ENCODE data around the gene MSI2. TPM values are rescaled to one million over a fixed set of nuclear protein-coding genes. Genes with fewer than 3 reads are reported as not detected.

The MSI2 gene
- total RNA-seq, 3 donors from 2014 or later: 13.4 to 89.1 (median 71.1) TPM

- Histone ChIP-seq H3K27me3 (no peaks in the 10 kb centered on the region), H3K27ac (no peak overlapping the region), H3K9me3 (no peaks in the 10 kb centered on the region), H3K4me3 (no peak overlapping the region), H3K36me3 (no peaks in the 10 kb centered on the region), H3K4me1 (peaks cover 0 to 4% of the 10 kb centered on the region in 2 donors)
- TF ChIP-seq CTCF (IDR thresholded peaks at IDR 0.05) (no peak), POLR2A (IDR thresholded peaks at IDR 0.05) (no peak), POLR2AphosphoS5 (IDR thresholded peaks at IDR 0.05) (no peak)
- DNase-seq (ENCODE audit: low spot score in 2 of 2): no peak
- intact Hi-C loops (cut with DNase I; ENCODE audit: low total_unique reads): no loop called here
Observed at GRCh38 chr17:57289130-57289529, 32.8 kb downstream of the MSI2 start.

GRCh38 chr17:57289613-57290012 lies 33.3 kb downstream of the MSI2 start:
- Histone ChIP-seq H3K27ac (no peak overlapping the region), H3K36me3 (no peaks in the 10 kb centered on the region), H3K9me3 (no peaks in the 10 kb centered on the region), H3K4me1 (peaks cover 0 to 7% of the 10 kb centered on the region in 2 donors), H3K27me3 (no peaks in the 10 kb centered on the region), H3K4me3 (no peak overlapping the region)
- DNase-seq (ENCODE audit: low spot score in 2 of 2): no peak
- TF ChIP-seq CTCF (IDR thresholded peaks at IDR 0.05) (no peak), POLR2AphosphoS5 (IDR thresholded peaks at IDR 0.05) (no peak), POLR2A (IDR thresholded peaks at IDR 0.05) (no peak)
- intact Hi-C loops (cut with DNase I; ENCODE audit: low total_unique reads): no loop called here

GRCh38 chr17:57290981-57291380 lies 34.7 kb downstream of the MSI2 start:
- Histone ChIP-seq H3K27me3 (no peaks in the 10 kb centered on the region), H3K27ac (no peak overlapping the region), H3K4me1 (peaks cover 0 to 10% of the 10 kb centered on the region in 2 donors), H3K9me3 (no peaks in the 10 kb centered on the region), H3K36me3 (no peaks in the 10 kb centered on the region), H3K4me3 (no peak overlapping the region)
- DNase-seq (ENCODE audit: low spot score in 2 of 2): no peak
- TF ChIP-seq POLR2A (IDR thresholded peaks at IDR 0.05): no peak
- intact Hi-C loops (cut with DNase I; ENCODE audit: low total_unique reads): no loop called here

DNA sequence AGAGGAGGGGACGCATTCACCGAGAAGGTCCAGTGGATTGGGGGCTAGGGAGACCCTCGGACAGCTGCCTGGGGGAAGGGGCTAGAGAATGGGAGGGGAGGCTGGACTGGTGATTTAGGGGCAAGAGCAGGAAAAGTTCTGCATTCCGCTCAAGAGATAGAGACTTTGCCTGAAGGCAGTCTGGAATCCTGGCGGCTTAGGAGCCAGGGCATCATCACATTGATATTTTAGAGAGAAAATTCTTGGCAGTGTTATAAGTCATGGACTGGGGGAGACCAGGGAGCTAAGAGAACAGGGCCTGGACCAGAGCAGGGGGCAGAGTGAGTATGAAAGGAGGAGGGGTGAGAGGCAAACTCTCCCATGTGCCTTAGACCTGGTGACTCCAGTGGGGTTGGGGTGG lies 35.8 kb downstream of the MSI2 start:
- intact Hi-C loops (cut with DNase I; ENCODE audit: low total_unique reads): no loop called here
- DNase-seq (ENCODE audit: low spot score in 2 of 2): no peak
- Histone ChIP-seq H3K4me1 (peaks cover 0 to 10% of the 10 kb centered on the region in 2 donors), H3K4me3 (no peak overlapping the region), H3K9me3 (no peaks in the 10 kb centered on the region), H3K27me3 (no peaks in the 10 kb centered on the region), H3K36me3 (no peaks in the 10 kb centered on the region), H3K27ac (peak overlapping the region; percentile 2 to 61)
- TF ChIP-seq CTCF (IDR thresholded peaks at IDR 0.05): no peak
- TF ChIP-seq POLR2AphosphoS5 (IDR thresholded peaks at IDR 0.05): no peak
- TF ChIP-seq POLR2A (IDR thresholded peaks at IDR 0.05): no peak

- TF ChIP-seq POLR2A (IDR thresholded peaks at IDR 0.05): no peak
- TF ChIP-seq POLR2AphosphoS5 (IDR thresholded peaks at IDR 0.05): no peak
- TF ChIP-seq CTCF (IDR thresholded peaks at IDR 0.05): no peak
- Histone ChIP-seq H3K27me3 (no peaks in the 10 kb centered on the region), H3K27ac (peak overlapping the region in 1 of 2 donors; percentile 61), H3K4me1 (peaks cover 0 to 10% of the 10 kb centered on the region in 2 donors), H3K4me3 (no peak overlapping the region), H3K9me3 (no peaks in the 10 kb centered on the region), H3K36me3 (no peaks in the 10 kb centered on the region)
- DNase-seq (ENCODE audit: low spot score in 2 of 2): peak in 1 of 2 donors; percentile 86
- intact Hi-C loops (cut with DNase I; ENCODE audit: low total_unique reads): no loop called here
Observed at GRCh38 chr17:57293077-57293476, 36.8 kb downstream of the MSI2 start.

GRCh38 chr17:57294101-57294500 lies 37.8 kb downstream of the MSI2 start:
- Histone ChIP-seq H3K9me3 (no peaks in the 10 kb centered on the region), H3K36me3 (no peaks in the 10 kb centered on the region), H3K27ac (peak overlapping the region; percentile 35 to 48), H3K27me3 (no peaks in the 10 kb centered on the region), H3K4me1 (peaks cover 0 to 10% of the 10 kb centered on the region in 2 donors), H3K4me3 (no peak overlapping the region)
- intact Hi-C loops (cut with DNase I; ENCODE audit: low total_unique reads): no loop called here
- DNase-seq (ENCODE audit: low spot score in 2 of 2): no peak
- TF ChIP-seq POLR2A (IDR thresholded peaks at IDR 0.05): no peak
